ENCODE results near the gene RASA3.
A peak's percentile ranks its signal among the peaks of the same experiment; 100 is the strongest.

Gene RASA3

DNA sequence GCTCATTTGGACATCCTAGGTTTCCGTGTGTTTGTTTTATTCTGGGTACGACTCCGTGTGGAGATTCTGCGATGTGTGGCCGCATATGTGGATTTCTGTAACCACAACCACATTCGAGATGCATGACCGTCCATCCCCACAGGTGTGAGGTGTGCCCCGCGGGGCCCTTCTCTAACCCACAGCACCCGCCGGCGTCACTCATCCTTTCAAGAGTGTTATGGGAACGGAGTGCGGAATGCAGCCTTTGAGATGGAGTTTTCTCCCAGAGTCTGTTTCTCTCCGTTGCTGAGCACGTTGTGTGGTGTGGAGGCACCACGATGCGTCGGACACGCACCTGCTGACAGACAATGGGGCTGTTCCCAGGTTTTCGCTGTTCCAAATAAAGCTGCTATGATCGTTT, 198.5 kb downstream of the RASA3 start:
- DNase-seq (ENCODE audit: extremely low read depth, low read depth), result no peak

GRCh38 chr13:113931841-113932459, 200.5 kb downstream of the RASA3 start:
- TF ChIP-seq CTCF (IDR thresholded peaks at IDR 0.05; ENCODE audit: low read depth, low read length, missing control alignments), result no peak
- no peak for DNase-seq (ENCODE audit: extremely low read depth, low read depth)
- H3K4me3 ChIP-seq (replicated peaks; ENCODE audit: low read depth, low read length), result no peak overlapping the region

More for the DNA sequence above, 198.5 kb downstream of the RASA3 start:
- no peak for TF ChIP-seq CTCF (IDR thresholded peaks at IDR 0.05; ENCODE audit: low read depth, low read length, missing control alignments)
- H3K4me3 ChIP-seq (replicated peaks; ENCODE audit: low read depth, low read length), result no peak overlapping the region

GRCh38 chr13:113930671-113931637, 201.5 kb downstream of the RASA3 start:
- DNase-seq (ENCODE audit: extremely low read depth, low read depth), result no peak
- TF ChIP-seq CTCF (IDR thresholded peaks at IDR 0.05; ENCODE audit: low read depth, low read length, missing control alignments), result no peak
- H3K4me3 ChIP-seq (replicated peaks; ENCODE audit: low read depth, low read length), result no peak overlapping the region

- no peak overlapping the region for H3K4me3 ChIP-seq (replicated peaks; ENCODE audit: low read depth, low read length)
- TF ChIP-seq CTCF (IDR thresholded peaks at IDR 0.05; ENCODE audit: low read depth, low read length, missing control alignments), result no peak
- DNase-seq (ENCODE audit: extremely low read depth, low read depth), result no peak
Observed at GRCh38 chr13:113929628-113930615, 202.5 kb downstream of the RASA3 start.

- peak overlapping the region; percentile 14; the same call in 1 of the 2 replicates for H3K4me3 ChIP-seq (replicated peaks; ENCODE audit: low read depth, low read length)
- no peak for TF ChIP-seq CTCF (IDR thresholded peaks at IDR 0.05; ENCODE audit: low read depth, low read length, missing control alignments)
- DNase-seq (ENCODE audit: extremely low read depth, low read depth), result peak; percentile 88
Observed at GRCh38 chr13:113928685-113929627, 203.5 kb downstream of the RASA3 start.
